Measurements from ENCODE around the gene PSORS1C2. TPM values are rescaled to one million over a fixed set of nuclear protein-coding genes. Genes with fewer than 3 reads are reported as not detected.

The PSORS1C2 gene
- total RNA-seq, 2 donors from 2014 or later: not detected

DNA sequence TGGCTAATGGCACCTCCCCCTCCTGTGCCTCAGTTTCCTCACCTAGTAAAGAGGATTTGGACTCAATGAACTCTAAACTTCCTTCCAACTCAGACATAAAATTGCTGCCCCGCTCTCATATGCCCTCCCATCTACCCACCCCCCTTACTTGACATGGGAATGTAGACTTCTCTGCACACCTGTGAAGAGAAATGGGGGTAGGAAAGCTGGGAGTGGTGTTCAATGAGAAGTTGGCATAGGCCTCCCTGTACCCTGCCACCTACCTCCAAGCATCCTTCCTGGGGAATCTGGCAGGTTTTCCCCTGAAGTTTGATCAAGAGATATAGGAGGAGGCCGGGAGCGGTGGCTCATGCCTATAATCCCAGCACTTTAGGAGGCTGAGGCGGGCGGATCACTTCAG, 35.5 kb upstream of the PSORS1C2 start:
- TF ChIP-seq POLR2AphosphoS5 (IDR thresholded peaks at IDR 0.05) (no peak), POLR2A (IDR thresholded peaks at IDR 0.05) (no peak)
- TF ChIP-seq, protein P1, sequence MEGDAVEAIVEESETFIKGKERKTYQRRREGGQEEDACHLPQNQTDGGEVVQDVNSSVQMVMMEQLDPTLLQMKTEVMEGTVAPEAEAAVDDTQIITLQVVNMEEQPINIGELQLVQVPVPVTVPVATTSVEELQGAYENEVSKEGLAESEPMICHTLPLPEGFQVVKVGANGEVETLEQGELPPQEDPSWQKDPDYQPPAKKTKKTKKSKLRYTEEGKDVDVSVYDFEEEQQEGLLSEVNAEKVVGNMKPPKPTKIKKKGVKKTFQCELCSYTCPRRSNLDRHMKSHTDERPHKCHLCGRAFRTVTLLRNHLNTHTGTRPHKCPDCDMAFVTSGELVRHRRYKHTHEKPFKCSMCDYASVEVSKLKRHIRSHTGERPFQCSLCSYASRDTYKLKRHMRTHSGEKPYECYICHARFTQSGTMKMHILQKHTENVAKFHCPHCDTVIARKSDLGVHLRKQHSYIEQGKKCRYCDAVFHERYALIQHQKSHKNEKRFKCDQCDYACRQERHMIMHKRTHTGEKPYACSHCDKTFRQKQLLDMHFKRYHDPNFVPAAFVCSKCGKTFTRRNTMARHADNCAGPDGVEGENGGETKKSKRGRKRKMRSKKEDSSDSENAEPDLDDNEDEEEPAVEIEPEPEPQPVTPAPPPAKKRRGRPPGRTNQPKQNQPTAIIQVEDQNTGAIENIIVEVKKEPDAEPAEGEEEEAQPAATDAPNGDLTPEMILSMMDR (IDR thresholded peaks at IDR 0.05): no peak
- WGBS: 95% methylated on average over 5 of the region's 5 CpGs
- intact Hi-C loops (cut with DNase I): no loop called here
- no peaks in the 10 kb centered on the region for H3K9me3 ChIP-seq
- H3K27ac ChIP-seq: no peak overlapping the region
- no peaks in the 10 kb centered on the region for H3K36me3 ChIP-seq
- no peak for DNase-seq (ENCODE audit: low spot score)
- no peak overlapping the region for H3K4me3 ChIP-seq
- H3K27me3 ChIP-seq (replicated peaks; ENCODE audit: insufficient read depth): no peaks in the 10 kb centered on the region
- H3K4me1 ChIP-seq (replicated peaks): no peaks in the 10 kb centered on the region

DNA sequence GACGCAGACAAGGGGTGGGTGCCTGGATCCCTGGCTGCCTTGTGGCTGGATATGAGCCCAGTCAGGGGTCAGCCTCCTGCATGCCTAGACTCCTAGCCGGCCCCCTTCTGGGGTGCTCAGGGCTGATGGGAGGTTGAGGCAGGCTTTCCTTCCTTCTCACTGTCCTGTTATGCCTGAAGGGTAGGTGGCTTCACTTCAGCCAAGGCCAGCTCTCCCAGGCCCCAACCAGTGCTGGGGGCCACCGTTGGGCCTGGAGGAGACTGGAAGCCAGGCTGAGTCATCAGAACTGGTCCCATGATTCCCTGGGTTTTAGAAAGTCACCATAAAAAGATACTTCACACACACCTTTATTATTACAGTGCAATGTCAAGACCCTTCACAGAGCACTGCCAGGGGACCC, 34.5 kb upstream of the PSORS1C2 start:
- DNase-seq (ENCODE audit: low spot score): no peak
- TF ChIP-seq POLR2A (IDR thresholded peaks at IDR 0.05): no peak
- TF ChIP-seq, protein P1 (IDR thresholded peaks at IDR 0.05): no peak
- TF ChIP-seq POLR2AphosphoS5 (IDR thresholded peaks at IDR 0.05): no peak
- WGBS: 51% methylated on average over 3 of the region's 3 CpGs
- intact Hi-C loops (cut with DNase I): no loop called here
- Histone ChIP-seq H3K4me1 (replicated peaks) (no peaks in the 10 kb centered on the region), H3K9me3 (no peaks in the 10 kb centered on the region), H3K36me3 (no peaks in the 10 kb centered on the region), H3K27me3 (replicated peaks; ENCODE audit: insufficient read depth) (no peaks in the 10 kb centered on the region), H3K4me3 (no peak overlapping the region), H3K27ac (no peak overlapping the region)

DNA sequence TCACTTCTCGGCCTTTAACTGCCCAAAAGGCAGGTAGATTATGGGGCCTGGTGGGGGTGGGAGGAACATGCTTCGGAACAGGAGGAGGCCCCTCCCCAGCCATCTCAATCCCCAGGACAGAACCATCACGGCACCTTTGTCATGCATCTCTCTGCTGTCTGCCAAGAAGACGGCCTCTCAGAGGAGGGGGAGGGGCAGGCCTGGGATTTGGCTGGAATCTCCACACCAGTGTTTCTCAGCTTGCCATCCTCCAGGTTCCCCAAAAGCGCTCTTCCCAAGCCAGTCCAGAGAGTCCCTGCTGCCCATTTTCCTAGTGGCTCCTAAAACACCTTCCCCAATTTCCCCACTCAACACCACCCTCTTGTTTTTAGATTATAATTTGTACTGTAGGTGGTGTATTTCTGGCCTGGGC, 34.1 kb upstream of the PSORS1C2 start:
- TF ChIP-seq POLR2A (IDR thresholded peaks at IDR 0.05): no peak
- Histone ChIP-seq H3K4me3 (no peak overlapping the region), H3K9me3 (no peaks in the 10 kb centered on the region), H3K36me3 (no peaks in the 10 kb centered on the region), H3K27ac (no peak overlapping the region), H3K4me1 (replicated peaks) (no peaks in the 10 kb centered on the region), H3K27me3 (replicated peaks; ENCODE audit: insufficient read depth) (no peaks in the 10 kb centered on the region)
- no peak for DNase-seq (ENCODE audit: low spot score)
- 69% methylated on average over 5 of the region's 5 CpGs for WGBS
- intact Hi-C loops (cut with DNase I): no loop called here

DNA sequence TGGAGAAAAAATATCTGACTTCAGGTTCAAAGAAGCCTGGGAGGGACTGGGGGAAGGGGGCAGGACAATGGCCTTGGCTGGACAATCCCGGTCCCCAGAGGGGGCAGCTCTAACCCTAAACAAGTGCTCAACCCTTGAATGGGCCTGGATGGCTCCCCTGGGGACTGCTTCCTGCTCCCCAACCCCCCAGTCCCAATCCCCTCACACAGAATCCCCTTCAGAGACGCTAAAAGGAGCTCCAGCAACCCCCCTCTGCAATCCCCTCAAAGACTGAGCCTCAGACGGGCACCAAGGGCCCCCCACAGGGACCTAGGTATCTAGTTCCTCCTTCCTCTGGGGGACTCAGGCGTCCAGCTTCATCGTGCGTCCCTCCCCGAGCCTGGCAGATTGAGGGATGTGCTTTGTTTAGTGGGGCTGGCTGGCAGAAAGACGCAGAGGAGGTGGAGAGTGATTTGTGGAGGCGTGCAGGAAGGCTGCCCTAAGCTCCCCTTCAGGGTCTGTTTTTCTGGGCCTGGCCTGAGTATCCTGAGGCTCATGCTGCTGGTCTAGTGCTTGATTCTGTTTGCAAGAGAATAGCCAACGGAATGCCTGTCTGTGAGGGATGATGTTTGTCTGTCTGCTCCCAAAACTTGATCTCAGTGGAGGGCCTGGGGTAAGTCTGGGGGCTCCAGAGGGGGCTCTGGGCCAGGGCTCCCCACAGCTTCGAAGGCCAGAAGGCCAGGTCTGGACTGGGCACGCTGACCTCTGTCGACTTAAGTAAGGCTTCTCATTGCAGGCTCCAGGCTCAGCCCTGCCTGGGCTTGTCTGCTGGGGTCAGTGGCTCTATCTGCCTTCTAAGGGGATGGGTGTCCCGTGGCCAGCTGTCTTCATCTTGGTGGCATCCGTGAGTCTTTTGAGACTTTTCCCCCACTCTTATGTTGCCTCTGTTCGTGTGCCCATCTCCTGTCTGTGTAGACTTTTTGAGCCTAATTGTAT, 33.4 kb upstream of the PSORS1C2 start:
- no peak overlapping the region for H3K27ac ChIP-seq
- no peak overlapping the region for H3K4me3 ChIP-seq
- H3K9me3 ChIP-seq: no peaks in the 10 kb centered on the region
- no peaks in the 10 kb centered on the region for H3K36me3 ChIP-seq
- 66% methylated on average over 16 of the region's 16 CpGs for WGBS
- no peaks in the 10 kb centered on the region for H3K27me3 ChIP-seq (replicated peaks; ENCODE audit: insufficient read depth)
- DNase-seq (ENCODE audit: low spot score): no peak
- TF ChIP-seq POLR2AphosphoS5 (IDR thresholded peaks at IDR 0.05) (no peak), POLR2A (IDR thresholded peaks at IDR 0.05) (no peak)
- TF ChIP-seq, protein P1 (IDR thresholded peaks at IDR 0.05): no peak
- H3K4me1 ChIP-seq (replicated peaks): no peaks in the 10 kb centered on the region
- intact Hi-C loops (cut with DNase I): no loop called here

DNA sequence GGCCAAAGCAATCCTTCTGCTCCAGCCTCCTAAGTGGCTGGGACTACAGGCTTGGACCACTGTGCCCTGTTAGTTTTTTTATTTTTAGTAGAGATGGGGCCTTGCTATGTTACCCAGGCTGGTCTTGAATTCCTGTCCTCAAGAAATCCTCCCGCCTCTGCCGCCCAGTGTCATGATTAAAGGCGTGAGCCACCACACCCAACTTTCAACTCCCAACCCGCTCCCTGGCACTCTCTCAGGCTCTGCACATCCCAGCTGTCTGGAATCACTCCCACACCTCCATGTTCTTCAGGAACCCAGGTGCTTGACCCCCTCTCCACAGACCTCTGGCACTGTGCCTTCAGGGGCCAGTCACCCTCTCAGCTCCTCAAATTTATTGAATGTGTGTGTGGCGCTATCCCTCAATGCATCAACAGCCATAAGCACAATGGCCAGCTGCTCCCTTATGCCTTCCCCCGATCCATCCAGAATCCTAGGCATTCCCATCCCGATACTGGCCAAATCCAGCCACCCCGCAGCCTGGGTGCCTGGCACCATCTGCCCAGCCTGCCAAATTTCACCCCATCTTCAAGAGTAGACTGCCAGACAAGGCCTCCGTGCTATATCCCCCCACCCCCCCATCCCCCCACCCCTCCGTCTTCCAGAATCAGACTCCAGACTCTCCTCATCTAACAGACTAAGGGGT, 32.3 kb upstream of the PSORS1C2 start:
- no peaks in the 10 kb centered on the region for H3K36me3 ChIP-seq
- no peak overlapping the region for H3K4me3 ChIP-seq
- 92% methylated on average over 10 of the region's 10 CpGs for WGBS

More for the DNA sequence above, 32.3 kb upstream of the PSORS1C2 start:
- TF ChIP-seq, protein P1 (IDR thresholded peaks at IDR 0.05): no peak
- TF ChIP-seq POLR2A (IDR thresholded peaks at IDR 0.05) (no peak), POLR2AphosphoS5 (IDR thresholded peaks at IDR 0.05) (no peak)
- Histone ChIP-seq H3K27me3 (replicated peaks; ENCODE audit: insufficient read depth) (no peaks in the 10 kb centered on the region), H3K27ac (no peak overlapping the region), H3K9me3 (no peaks in the 10 kb centered on the region), H3K4me1 (replicated peaks) (no peaks in the 10 kb centered on the region)
- intact Hi-C loops (cut with DNase I): no loop called here
- no peak for DNase-seq (ENCODE audit: low spot score)

Measured in prostate gland (tissue), 2 donors.